ENCODE measurements around the gene SIX3.

Gene SIX3

DNA sequence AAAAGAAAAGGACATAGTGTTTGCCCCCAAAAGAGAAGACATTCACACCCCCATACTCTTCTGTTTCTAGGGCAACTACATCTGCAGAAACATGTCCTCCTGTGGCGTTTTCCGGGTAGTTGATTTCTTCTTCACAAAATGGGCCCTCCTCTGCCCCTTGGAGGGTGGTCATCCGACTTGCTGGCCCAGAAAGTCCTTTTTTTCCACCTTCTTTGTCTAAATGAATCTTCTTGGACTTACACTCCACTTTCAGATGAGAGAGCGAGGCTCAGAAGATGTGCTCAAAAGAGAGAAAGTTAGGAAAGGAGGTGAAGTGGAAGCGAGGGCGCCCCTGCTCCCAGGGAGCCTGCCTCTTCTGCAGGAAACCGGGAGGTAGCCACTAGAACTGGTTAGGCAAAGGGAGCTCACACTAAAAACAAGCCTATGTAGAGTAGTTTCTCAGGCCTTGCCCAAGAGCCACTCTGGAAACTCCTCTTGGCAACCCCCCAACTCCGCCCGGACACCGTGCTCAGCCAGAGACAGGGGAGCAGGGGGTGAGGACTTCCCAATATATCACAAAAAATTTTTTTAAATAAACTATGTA is 10.2 kb upstream of the SIX3 start:
- DNase-seq: peak; percentile 35

DNA sequence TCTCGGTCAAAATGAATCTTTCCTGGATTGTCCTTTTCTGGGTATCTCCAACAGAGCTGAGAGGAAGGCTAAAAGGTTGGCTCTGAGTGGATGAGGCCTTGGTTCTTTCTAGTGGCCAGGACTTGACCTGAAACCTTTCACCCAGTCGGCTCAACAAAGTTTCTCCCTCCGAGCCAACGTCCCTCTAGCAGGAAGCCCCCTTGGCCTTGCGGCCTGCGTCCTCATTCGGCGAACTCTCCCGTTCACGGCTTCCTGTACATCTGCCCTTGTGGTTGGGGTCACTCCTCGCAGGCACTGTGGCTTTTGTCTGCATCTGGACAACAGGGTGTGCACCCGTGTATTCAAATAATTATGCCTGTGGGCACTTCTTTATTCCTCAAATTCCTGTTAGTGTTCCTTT is 9.4 kb upstream of the SIX3 start:
- peak; percentile 21 for DNase-seq

- DNase-seq: peak; percentile 52
Measured at GRCh38 chr2:44932564-44933392, 8.7 kb upstream of the SIX3 start.

- no peak for DNase-seq
Measured at GRCh38 chr2:44933434-44933951, 8.0 kb upstream of the SIX3 start.

DNA sequence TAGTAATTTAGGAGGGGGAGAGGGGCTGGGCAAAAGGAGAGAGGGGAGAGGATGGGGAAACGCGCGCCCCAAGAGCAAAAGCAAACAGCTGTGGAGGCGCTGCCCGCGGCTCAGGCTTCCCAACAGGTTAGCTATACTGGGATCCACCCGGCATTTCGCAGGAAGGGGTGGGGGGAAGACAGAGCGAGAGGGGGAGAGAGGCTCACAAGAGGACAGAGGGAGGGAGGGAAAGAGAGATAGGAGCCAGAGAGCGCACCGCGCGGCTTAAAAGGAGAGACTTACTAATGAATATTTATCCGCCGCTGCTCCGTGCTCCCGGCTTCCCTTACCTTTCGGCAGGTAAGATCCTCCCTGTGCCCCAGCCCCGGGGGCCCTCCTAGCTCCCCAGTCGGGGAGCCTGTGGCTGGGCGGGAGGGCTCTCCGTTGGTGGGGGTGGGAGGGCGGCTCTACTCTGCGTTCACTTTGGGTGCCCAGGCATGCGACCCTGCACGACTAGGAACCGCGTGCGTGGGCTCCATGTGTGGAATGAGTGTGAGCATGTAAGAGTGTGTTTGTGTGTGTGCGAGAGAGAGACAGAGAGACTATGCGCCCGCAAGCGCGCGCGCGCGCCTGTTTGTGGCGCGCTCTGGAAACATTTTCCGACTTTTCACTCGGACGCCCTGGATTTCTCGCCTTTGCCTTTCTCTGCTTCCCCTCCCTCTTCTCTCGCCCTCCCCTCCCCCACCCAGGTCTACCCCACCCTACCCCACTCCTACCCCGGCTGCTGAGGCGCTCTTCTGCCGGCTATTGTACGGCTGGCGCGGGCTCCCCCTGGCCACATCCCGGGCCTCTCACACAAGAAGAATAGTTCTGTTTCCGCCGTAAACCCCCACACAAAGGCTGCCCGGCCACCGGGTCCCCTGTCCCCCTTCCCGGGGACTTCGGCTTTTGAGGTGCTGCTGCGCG is 7.2 kb upstream of the SIX3 start:
- DNase-seq: no peak

DNA sequence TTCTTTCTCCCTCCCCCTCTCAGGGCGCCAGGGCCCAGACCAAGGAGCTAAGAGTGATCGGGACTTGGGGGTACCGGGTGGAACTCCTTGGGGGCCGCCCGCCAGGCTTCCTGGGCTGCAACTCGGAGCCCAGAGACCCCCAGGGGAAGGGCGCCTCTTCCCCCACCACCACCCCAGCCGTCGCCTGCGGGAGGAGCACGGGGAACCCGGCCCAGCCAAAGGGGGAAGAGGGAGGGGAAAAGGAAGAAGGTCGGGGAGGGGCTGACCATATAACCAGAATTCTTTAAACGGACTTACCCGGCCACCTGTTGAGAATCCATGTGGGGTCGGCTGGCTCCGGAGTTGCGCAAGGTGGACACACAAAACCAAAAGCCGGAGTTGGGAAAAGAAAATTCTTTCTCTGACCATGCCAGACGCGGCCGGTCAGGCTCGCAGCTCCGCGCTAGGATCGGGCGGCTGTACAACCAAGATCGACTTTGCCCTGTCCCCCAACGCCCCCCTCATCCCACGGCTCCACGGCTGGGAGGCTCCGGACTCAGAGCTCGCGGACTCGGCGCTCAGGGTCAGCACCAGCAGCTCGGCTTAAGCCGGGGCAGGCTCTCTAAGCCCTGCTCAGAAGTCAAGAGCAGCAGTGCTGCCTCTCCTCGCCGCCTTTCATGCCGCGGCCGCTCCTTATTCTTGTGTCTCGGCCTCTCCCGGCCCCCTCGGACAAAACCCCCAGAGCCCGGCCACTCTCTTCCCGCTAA is 6.3 kb upstream of the SIX3 start:
- peak; percentile 61 for DNase-seq

- no peak for DNase-seq
Measured at GRCh38 chr2:44935729-44936098, 5.8 kb upstream of the SIX3 start.

GRCh38 chr2:44936275-44936674 is 5.2 kb upstream of the SIX3 start:
- no peak for DNase-seq

DNA sequence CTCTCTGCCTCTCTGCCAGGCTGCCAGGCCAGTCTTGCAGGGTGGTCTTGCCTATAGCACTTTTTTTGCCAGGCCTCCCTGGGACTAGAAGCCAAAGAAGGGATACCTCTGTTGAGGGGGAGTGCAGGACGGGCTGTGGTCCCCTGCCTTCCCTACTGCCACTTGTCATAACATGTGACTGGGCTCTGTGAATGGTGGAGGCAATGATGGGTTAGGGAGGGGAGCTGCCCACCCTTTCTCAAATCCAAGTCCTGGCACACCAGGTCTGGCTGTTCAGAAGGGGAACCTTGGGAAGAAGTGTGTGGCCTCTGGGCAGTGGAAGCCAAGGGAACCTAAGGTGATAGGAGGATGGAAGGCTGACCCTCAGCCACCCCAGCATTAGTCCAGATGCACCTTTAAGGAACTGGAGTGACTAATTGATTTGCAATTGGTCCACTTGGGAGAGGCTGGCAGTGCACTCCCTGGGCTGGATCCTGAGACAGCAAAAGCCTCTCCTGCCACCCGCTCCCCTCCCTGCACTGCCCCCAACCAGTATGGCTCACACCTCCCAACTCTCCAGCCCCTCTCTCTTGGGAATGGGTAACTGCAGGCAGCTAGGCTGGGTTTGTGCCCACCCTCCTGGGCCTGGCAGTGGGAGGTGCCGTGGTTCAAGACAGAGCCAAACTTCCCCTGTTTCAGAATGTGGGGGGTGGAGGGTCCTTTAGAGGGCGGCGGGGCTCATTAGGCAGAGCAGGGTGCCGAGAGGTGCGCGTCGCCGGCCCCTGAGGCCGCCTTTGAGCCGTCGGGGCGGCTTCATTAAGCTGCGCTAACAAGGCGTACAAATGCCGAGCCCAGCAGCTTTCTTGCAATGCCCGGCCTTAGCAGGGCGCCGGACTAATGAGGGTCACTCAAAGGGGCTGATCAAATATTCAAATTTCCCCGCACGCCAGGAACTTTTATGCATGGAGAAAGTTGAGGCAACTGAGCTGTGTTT is 4.5 kb upstream of the SIX3 start:
- no peak for DNase-seq

DNA sequence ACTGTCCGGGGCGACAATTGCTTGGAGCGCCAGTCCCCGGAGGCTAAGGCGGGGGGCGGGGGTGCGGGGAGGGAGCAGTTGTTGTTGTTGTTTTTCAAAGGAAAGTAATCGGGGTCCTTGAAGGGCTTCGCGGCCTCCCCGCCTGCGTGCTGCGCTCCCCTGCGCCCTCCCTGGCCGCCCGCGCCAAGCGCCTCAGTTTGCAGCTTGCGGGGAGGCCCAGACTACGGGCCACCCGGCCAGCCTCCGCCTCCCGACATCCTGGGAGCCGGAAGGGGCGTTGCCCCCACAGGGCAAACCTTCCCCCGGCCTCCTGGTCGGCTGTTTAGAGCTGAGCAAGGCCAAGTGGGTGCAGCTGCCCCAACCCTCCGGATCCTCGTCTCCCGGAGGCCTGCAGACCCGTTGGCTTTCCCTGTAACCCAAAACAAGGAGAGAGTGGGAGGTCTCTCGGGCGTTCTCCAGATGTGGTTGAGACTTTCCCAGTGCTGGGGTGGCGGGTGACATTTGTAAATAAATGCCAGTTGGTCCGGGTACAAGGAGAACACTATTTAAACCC is 3.7 kb upstream of the SIX3 start:
- peak; percentile 47 for DNase-seq

DNA sequence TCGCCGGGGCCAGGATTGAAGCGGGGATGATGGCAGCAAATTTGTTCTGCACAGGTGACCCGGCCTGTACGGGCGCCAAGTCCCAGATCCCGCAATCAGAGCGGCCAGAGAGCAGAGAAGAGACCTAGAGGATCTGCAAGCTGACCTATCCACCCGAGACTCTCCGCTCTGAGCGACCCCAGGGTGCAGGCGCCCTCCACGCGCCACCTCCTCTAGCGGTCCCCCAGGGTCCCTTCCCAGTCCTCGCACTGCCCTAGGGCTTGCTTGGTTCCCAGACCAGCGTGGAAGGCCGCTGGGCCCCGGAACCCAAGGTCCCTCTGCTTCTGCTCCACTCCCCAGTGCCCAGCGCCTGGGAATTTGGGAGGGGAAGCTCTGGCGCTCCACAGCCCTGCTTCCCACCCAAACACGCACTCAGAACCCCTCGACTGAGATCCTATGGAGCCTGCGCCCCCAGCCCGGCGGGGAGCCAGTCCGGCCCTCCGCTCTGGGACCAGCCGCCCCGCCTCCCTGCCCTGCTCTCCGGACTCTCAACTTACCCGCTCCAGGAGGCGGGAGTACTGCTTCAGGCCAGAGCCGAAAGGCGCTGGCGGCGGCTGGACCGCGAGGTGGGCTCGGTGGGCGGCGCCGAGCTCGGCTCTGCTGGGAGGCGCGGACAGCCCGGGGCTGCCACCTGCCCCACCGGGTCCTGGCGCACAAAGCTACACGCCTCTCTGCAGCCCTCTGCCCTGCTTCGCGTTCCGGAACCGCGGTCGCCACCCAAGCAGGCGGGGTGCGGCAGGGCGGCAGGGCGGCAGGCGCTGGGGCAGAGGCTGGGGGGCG is 3.0 kb upstream of the SIX3 start:
- DNase-seq: peak; percentile 66

DNA sequence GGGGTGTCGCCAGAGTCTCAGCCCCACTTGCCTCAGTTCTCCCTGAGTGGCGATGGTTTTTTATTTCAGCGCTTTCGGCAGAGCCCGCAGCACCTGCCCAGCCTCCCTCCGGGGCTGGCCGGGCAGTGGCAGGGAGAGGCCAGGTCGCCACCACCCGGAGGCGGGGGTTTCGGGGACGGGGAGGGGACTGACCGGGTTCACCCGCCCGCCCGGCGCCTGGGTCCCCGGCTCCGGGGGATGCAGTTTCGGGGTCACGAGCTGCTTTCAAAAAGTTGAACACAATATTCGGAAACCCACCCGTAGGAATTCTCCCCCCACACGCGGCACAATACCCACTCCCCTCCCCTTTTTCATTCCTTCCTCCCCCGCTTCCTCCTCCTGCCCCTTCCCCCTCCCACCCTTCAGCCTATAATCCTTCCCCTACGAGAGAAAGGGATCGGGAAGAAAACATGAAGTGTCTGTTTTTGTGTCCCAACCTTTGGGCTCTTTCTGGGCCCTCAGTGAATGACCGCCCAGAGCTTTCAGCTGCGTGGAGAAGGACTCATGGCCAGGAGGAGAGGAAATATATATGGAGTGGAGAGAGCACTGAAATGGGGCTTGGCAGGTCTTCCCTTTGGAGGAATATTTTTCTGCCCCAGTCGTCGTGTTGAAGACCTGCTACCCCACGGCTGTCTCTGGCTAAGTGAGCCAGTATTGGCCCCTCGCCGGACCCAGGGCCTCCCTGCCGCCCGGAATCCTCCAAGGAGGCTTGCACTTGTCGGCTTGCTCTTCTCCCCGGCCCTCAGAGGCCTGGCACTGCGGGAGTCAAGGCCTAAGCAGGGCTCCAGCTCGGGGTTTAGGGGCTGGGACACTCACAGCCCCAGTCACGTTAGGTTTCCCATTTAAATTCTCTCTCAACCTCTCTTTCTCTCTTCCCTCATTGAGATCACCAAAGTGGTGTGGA is 2.1 kb upstream of the SIX3 start:
- no peak for DNase-seq

- peak; percentile 47 for DNase-seq
Measured at GRCh38 chr2:44940049-44940494, 1.4 kb upstream of the SIX3 start.

GRCh38 chr2:44940732-44941464 is 604 bp upstream of the SIX3 start:
- DNase-seq: peak; percentile 61

GRCh38 chr2:44942304-44943030 is 965 bp downstream of the SIX3 start:
- DNase-seq: peak; percentile 69

GRCh38 chr2:44943031-44943692 is 1.7 kb downstream of the SIX3 start:
- peak; percentile 49 for DNase-seq
